HG02938 (cell line): Measurements from ENCODE around the gene ZNF618.

Source experiments
- ATAC-seq: cut with Tn5 transposase; IDR thresholded peaks from one replicate; pipeline ENCODE4 v1.9.1; 2021; ENCODE audit warnings: mild to moderate bottlenecking, moderate library complexity; ENCODE audit not compliant: unreplicated experiment

ZNF618 gene

DNA sequence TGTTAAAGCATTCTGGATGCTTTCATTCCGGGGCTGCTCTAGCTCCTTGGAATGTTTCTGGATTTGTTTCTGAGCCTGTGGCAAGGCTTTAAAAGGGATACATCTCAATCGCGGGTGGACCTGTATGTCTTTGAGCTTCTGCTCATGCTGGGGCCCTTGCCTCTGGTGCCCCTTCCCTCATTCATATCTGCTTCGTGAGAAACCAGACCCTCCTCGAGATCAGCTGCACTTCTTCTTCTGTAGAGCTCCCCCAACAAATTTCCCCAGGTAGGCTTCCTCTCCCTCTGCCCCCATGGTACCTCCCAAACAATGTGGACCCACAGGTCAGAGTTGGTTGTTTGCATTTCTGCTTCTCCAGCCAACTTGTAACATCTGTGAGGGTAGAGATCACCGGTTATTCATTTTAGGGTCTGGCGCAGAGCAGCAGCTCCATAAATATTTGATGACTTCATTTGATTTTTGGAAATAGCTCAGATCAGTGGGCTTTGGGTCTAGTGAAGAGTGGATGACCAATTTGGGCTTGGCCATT, 6.6 kb downstream of the ZNF618 start:
- no peak for ATAC-seq

DNA sequence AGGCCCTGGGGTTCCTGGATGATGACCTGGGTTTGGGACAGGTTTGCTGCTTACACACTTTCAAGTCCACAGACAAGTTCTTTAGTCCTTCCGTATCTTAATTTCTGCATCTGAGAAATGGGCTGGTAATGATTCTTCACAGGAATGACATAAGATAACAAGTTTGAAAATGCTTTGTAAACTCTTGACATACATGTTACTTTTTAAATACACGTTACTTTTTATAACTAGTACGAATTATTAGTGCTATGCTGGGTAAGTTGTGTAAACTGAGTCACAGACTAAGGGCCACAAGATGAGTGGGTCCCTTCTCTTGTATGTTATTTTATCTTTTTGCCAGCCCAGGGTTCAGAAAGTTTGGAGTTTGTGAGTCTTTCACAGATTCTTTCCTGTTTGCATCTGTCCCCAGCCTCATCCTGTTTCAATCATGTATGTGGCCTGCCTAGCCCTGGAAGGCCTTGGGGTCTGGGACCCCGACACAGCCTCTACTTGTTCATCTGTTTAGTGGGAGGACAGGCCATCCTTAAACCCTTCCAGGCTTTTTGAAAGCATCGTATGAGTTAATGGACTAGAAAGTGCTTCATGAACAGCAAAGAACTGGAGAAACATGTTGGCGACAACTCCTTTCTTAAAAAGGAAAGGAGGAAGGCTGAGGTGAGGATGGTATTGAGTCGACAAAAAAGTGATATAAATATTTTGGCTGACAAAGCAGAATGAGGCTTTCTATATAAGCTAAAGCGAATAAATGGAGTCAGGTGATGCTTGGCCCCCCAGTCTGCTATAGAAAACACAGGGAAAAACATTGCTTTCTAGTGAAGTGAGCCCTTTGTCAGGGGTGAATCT, 9.3 kb downstream of the ZNF618 start:
- no peak for ATAC-seq

DNA sequence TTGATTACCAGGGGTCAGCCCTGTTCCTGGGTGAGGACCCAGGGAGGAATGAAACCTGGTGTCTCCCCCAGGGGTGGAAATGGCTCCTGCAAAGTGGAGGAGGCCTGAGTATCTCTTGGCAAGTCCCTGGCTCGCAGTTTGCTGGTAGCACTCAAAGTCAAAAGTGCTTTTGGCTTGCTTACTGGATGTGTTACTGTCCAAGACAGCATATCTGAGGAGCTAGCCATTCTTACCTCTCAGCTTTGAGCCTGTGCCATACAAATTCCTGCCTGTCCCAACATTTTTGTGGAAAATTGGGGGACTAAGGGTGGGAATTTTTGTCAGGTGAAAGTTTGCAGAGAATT, 9.9 kb downstream of the ZNF618 start:
- ATAC-seq = no peak

DNA sequence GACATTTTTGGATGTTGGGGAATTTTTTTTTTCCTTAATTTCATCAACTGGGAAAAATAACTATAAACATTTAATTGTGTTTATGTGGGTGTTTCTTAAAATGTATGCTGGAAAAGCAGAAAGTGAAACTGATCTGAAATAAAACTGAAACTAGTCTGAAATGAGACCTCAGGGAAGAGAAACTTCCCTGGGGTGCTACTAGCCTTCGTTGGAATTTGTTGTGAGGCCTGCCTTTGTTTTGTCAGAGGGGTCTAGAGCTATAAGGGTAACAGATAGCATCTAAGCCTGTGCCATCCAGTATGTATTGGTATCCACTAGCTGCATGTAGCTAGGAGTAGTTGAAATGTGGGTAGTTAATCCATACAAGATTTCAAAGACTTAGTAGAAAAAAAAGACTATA, 10.4 kb downstream of the ZNF618 start:
- no peak for ATAC-seq

DNA sequence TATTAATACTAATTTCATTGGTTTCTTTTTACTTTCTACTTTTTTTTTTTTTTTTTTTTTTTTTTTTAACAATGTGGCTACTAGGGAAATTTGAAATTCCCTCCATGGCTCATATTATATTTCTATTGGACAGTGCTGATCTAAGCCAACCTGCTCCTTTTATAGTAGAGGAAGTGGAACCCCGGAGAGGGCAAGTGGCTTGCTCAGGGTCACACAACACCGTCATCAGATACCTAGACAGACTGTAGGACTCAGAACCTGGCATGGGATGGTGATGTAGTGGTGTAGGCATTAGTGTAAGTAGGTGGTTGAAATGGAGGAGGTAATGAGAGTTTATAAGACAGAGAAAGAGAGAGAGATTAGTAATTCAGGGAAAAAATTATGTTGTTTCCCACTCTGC, 10.8 kb downstream of the ZNF618 start:
- no peak for ATAC-seq

DNA sequence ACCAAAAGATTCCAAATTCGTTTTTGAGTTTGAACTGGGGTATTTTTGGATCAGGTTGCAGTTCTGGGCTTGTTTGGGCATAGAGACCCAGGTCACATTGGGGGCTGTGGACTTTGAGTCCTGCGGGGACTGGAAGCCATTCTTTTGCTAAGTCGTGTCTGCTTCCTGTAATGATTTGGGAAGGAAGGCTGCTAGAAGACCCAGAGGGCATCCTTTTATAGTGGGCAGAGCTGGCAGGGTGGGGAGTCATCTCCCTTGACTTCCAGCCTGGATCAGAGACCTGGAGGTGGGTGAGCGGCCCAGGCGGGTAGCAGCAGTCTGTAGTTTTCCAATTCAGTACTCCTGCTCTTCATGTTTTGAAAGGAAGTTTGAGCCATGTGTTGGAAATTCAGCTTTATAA, 11.3 kb downstream of the ZNF618 start:
- ATAC-seq = no peak

DNA sequence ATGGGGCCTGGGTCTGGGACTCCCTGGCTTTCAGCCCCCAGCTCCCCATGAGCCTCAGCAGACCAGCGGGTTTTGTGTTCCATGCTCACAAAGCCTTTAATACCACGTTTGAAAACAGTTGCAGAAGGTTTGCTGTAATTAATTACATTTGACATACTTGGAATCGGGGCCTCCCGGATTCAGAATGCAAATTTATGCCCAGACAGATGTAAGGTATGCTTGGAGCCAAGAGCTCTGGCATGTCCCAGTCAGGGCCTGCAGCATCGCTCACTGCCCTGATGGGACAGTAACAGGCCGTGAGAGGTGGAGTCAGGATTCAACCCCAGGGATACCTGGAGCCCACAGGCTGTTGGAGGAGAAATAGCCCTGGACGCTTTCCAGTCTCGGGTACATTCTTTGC, 12.2 kb downstream of the ZNF618 start:
- ATAC-seq = no peak

DNA sequence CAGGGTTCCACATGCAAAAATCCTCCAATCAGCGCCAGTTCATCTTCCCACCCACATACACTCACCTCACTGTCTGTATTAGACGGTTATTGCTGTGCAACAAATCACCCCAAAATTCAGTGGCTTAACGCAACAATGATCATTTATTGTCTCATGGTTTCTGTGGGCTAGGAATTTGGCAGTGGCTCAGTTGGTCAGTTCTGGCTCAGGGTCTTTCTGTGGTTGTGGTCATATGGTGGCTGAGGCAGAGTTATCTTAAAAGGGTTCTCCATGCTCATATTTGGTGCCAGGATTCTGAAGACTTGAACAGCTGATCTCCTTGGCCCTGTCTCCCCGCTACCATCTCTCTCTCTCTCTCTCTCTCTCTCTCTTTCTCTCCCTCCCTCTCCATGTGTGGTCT, 12.9 kb downstream of the ZNF618 start:
- ATAC-seq = no peak

DNA sequence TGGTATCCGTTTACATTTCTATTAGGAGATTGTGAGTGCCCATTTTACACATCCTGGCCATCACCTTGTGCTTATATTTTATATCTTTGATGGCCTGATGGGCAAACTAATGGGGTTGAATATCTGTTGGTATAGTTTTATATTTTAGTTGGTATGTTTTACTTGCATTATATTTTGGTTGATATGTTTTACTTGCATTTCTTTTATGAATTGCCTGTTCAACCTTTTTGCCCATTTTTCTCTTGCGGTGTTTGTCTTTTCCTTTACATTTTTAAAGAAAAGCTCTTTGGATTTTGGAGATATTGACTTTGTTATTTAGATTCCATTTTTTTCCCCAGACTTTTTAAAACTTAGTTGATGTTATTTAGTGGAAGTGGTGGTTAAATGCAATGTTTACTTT, 14.6 kb downstream of the ZNF618 start:
- ATAC-seq = no peak

DNA sequence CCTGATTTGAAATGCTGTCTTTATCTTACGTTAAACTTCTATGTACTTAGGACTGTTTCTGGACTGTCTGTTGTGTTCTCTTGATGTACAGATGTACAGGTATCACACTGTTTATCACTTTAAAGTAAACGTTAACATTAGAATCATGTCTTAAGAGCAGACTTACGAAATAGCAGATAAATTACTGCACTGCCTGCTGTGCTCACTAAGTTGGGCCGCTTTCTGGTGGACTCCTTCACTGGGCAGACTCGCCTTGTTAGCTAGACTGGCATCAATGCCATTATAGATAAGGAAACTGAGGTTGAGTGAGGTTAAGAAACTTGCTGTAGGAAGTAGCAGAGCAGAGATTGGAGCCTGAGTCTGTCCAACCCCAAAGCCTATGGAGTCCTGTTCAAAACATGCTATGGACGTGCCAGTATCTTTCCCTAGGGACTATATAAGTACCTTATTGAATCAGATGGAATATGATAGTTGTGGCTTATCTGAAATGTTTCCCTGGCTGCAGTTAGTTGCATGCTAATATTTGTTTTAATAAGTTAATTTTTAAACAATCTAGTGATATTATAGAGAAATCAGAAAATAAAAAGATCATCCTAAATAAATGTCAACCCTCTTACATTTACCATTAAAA, 16.9 kb downstream of the ZNF618 start:
- no peak for ATAC-seq

DNA sequence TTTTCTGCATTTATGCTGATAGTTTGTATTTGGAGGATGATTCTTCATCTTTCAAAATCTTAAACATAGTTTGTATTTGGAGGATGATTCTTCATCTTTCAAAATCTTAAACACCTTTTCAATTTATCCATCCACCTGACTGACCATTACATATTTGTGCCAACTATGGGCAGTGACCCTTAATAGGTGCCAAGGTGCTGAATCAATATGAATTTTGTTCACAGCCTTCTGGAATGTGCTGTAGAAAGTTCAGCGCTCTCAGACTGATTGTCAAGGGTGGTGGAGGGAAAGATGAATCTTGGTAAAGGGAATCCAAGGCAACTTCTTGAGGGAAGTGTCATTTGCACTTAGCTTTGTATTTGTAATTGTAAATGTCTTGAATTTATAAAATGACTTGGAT, 18.1 kb downstream of the ZNF618 start:
- no peak for ATAC-seq

DNA sequence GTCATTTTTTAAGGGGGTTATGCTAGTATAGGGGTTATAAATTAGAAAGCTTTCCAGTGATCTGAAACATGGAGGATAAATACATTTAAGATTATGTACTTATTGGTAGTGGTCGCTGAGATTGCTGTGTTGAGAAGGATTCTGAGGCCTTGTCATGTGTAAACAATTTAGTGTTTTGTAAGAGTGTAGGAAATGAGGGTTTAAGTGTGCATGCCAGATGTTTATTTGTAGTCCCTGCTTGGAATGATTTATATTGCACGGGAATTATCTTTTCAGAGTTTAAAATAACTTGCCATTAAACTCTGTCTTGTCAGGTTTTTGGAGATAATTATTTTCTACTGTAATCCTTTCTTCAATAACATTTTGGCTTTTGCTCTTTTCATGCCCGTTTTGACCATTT, 19.4 kb downstream of the ZNF618 start:
- ATAC-seq = no peak

DNA sequence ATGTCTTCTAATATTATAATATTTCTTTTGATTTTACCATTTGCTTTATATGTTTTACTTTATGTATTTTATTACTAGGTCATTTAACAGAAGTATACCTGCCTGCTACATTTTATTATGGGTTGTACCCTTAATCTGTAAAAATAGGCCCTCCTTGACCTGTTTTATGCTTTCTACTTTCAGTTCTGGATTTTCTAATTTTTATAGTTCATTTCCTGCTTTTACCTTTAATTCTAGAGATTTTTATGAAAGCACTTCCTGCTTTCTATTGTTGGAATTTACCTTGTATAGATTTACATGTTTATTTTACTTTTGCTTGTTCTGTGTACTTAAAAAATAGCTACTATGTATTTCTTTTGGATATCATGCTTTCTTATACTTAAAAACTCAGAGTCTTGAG, 20.6 kb downstream of the ZNF618 start:
- ATAC-seq = no peak

DNA sequence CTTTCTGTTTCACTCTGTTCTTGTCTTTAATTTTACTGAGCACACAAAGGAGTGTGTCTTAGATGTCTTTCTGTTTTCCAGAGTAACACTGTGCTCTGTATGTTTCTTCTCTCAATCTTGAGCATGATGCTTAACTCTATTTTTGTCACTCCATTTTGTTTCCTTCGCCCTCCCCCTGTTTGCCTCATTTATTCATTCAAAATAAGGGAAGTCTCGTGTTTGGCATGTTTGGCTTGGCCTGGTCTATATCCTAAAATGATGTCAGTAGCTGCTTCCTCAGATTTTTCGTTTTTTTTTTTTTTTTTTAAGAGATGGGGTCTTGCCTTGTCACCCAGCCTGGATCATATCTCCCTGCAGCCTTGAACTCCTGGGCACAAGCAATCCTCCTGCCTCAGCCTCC, 22.0 kb downstream of the ZNF618 start:
- ATAC-seq = no peak

DNA sequence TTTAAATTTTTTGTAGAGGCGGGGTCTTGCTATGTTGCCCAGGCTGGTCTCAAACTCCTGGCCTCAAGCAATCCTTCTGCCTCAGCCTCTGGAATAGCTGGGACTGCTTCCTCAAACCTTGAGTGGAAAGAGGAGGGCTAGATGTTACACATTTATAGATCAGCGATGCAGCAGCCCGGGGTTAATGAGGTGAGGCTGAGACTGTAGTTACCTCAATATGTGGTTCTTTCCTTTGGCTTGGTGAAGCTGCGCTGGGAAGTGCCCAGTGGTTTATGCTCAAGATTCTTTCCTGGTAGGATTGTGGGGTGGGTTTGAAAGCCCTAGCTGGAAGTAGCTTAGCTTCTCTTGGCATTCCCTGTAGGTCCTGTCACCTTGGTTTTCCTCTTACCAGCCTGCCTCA, 22.5 kb downstream of the ZNF618 start:
- no peak for ATAC-seq

DNA sequence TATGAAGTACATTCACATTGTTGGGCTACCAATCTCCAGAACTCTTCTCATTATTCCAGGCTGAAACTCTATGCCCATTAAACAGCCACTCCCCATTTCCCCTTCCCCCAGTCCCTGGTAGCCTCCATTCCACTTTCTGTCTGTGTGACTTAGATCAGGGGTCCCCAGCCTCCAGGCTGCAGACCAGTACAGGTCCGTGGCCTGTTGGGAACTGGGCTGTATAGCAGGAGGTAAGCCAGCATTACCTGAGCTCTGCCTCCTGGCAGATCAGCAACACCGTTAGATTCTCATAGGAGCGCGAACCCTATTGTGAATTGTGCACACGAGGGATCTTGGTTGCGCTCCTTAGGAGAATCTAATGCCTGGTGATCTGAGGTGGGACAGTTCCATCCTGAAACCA, 23.1 kb downstream of the ZNF618 start:
- ATAC-seq = no peak

DNA sequence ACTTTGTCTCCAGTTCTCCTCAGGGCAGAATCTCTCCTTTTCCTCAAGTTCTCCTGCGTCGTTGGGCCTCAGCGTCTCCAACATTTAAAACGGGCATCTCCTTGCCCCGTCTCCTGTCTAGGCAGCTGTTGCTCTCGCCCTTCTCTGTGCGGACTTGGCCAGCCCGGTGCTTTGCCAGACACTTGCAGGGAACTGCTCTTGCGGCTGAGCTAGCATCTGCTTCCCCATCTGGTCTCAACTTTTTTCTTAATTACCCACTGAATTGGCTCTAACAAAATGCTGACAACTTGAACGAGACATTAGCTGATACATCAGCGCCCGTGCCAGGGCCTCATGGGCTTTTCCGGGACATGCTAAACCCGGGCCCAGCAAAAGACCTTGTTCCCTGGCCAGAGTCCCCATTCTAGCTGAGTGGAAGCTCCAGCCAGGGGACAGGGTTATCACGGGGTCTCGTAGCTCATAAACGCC, 25.1 kb downstream of the ZNF618 start:
- ATAC-seq = no peak

DNA sequence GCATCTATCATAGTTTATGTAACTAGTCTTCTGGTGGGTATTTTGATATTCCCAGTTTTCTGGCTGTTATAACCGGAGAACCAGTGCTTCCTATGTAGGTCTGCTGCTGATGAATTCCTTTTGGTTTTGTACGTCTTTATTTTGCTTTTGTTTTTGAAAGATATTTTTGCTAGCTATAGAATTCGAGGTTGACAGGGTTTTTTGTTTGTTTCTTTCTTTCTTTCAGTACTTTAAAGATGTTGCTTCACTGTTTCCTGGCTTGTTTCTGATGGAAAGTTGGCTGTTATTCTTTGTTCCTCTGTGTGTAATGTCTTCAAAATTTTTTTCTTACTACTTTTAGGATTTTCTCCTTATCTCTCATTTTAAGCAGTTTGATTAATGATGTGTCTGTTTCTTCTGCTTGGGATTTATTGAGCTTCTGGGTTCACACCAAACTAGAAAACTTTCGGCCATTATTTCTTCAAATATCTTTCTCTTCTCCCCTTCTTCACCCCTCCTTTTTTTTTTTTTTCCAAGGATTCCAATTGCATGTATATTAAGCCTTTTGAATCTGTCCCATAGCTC, 27.5 kb downstream of the ZNF618 start:
- ATAC-seq = no peak

DNA sequence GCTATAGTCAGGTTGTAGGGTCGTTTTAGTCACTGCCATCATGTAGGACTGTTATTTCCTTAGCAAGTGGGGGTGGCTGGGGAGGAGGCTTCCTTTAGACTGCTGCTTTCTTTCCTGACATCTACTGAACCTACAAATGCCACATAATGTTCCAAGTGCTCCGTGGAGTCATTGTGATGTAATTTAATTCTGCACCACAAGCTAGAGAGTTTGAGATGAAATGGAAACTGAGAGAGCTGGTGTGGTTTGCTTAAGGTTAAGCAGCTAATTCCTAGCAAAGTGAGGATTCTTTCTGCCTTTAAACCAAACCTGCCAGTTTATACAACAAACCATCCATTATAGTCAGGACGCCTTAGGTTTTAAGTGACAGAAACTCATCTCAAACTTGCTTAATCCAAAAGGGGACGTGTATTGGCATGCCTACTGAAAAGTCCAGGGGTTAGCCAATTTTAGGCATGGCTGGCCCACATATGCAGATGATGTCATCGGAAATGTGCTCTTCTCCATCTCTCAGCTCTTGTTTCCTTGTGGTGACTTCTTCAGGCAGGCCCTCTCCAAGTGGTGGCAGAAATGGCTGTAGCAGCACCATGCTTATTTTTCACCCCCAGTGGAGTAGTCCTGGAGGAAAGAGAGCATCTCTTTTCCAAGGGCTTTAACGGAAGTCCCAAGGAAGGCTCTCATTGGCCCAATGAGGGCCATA, 30.5 kb downstream of the ZNF618 start:
- no peak for ATAC-seq

DNA sequence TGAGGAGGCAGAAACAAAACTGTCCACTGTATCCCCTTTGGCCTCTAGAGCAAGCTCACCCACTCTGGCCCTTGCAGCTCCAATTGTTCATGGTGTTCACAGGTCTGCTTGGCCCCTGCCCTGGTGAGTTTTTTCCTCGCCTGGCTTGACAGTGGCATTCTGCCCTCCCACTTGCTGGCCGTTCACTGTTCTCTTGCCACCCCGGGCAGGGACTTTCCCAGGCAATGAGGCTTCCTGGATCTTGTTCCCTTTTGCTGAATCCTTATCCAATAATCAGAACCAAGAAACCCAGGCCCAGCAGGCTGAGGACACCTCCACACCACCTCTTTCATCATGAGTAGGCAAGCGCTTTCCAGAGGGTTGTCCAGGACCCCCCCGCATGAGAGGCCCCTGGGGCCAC, 31.2 kb downstream of the ZNF618 start:
- ATAC-seq = no peak

DNA sequence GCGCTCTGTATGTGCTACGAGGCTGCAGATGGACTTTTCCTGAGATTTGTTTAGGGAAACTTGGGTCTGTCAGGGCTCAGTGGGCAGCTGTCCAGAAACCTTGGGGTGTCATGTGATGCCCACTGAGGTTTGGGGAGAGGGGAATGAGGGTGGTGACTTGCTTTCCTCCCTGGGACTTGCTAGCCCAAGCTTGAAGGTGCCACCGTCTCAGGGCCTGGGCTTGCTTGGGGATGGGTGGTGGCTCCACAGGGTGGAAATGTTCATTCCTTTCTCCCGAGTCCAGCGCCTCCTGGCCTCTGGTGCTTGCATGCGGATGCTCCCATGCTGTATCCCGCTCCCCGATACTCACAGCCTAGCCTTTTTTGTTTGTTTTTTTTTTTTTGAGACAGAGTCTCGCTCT, 33.3 kb downstream of the ZNF618 start:
- ATAC-seq = no peak
